Fibroblast of mammary gland (primary cell): Measurements from ENCODE around the gene TOM1L2.
"Not testable (repeated sequence)": the region's sequence is repeated elsewhere in the genome, so short reads cannot be mapped to it uniquely, and the experiment has no call there.

Source experiments
- DNase-seq: peaks from one replicate; pipeline ENCODE4 v3.0.0-alpha.2; 2010; ENCODE audit warnings: low read depth
- H3K4me3 ChIP-seq: 2 replicates; pipeline ENCODE4 v1.5.1; 2011; ENCODE audit warnings: low read depth, mild to moderate bottlenecking, low read length, moderate library complexity; ENCODE audit not compliant: control insufficient read depth
- TF ChIP-seq, protein P1 (sequence below): conservative IDR thresholded peaks from 2 replicates; pipeline ENCODE4 v1.5.1; 2011; ENCODE audit warnings: low read depth, low read length, inconsistent platforms; ENCODE audit not compliant: control insufficient read depth, insufficient read depth

The TOM1L2 gene

GRCh38 chr17:18005496-18005895, 33.3 kb upstream of the TOM1L2 start:
- TF ChIP-seq, protein P1, sequence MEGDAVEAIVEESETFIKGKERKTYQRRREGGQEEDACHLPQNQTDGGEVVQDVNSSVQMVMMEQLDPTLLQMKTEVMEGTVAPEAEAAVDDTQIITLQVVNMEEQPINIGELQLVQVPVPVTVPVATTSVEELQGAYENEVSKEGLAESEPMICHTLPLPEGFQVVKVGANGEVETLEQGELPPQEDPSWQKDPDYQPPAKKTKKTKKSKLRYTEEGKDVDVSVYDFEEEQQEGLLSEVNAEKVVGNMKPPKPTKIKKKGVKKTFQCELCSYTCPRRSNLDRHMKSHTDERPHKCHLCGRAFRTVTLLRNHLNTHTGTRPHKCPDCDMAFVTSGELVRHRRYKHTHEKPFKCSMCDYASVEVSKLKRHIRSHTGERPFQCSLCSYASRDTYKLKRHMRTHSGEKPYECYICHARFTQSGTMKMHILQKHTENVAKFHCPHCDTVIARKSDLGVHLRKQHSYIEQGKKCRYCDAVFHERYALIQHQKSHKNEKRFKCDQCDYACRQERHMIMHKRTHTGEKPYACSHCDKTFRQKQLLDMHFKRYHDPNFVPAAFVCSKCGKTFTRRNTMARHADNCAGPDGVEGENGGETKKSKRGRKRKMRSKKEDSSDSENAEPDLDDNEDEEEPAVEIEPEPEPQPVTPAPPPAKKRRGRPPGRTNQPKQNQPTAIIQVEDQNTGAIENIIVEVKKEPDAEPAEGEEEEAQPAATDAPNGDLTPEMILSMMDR, result no peak
- no peak overlapping the region for H3K4me3 ChIP-seq
- DNase-seq, result no peak

DNA sequence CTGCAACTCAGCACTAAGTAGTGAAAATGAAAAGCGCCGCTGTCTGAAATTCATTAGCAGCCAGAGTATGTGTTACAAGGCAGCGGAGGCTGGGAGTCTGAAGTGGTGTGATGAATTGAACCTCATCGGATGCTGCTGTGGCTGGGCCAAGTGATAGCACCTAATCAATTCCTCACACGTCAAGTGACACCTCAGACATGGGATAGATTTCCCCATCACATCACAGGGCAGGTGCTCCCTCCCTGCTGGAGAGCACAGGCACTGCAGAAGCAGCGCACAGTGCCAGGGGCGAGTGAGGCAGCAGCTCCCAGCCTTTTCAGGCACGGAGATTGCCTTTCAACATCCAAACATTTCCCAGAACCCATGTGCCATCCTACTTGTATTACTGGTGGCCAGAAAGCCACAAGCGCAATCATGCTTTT, 32.7 kb upstream of the TOM1L2 start:
- DNase-seq, result no peak
- no peak overlapping the region for H3K4me3 ChIP-seq
- TF ChIP-seq, protein P1, result peak; percentile 24

DNA sequence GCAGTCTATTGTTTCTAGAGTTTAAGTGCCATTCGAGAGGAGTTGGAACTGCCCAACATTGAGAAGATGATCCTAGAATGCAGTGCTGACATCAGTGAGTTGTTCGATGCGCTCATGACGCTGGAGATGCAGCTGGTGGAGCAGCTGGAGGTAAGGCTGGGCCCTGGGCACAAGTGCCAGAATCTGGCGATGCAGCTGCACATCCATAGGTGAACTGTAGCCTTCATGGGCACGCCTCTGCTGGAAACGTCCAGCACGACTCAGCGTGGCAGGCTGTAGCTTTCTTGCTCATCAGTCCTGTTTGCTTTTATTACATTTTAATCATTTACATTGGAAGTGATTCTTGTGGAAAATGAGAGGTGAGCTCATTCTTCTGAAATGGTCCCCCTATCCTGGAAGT, 32.1 kb upstream of the TOM1L2 start:
- TF ChIP-seq, protein P1, result no peak
- no peak overlapping the region for H3K4me3 ChIP-seq
- peak; percentile 23 for DNase-seq

- no peak overlapping the region for H3K4me3 ChIP-seq
- peak; percentile 61 for DNase-seq
- TF ChIP-seq, protein P1, result no peak
Observed at GRCh38 chr17:18002171-18002570, 30.0 kb upstream of the TOM1L2 start.

DNA sequence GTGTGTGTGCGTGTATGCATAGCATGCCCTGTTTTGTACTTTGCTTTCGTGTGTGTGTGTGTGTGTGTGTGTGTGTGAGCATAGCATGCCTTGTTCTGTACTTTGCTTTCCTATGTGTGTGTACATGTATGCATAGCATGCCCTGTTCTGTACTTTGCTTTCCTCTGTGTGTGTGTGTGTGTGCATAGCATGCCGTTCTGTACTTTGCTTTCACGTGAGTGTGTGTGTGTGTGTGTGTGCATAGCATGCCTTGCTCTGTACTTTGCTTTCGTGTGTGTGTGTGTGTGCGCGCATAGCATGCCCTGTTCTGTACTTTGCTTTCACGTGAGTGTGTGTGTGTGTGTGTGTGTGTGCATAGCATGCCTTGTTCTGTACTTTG, 27.8 kb upstream of the TOM1L2 start:
- DNase-seq, result no peak
- TF ChIP-seq, protein P1, result no peak

GRCh38 chr17:17999364-18000029, 27.3 kb upstream of the TOM1L2 start:
- TF ChIP-seq, protein P1, result no peak
- no peak overlapping the region for H3K4me3 ChIP-seq
- DNase-seq, result peak; percentile 49

More for the DNA sequence above, 27.8 kb upstream of the TOM1L2 start:
- no peak overlapping the region for H3K4me3 ChIP-seq

DNA sequence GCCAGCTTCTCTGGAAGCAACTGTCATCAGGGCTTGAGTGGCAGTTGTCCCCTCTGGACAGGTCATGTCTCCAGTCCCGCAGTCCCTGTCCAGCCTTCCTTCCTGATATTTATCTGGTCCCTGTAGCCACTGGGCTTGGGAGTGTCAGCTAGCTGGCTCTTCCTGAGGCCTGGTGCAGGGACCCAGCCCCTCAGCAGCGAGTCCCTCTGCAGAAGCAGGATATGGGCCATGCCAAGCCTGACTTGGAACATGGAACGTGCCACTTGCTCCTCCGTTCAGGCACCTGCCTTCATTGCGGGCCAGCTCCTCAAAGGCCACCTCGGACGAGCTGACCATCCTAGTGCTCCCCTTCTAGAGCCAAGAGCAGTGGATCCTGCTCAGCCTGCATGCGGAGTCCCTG, 26.7 kb upstream of the TOM1L2 start:
- no peak for DNase-seq
- no peak overlapping the region for H3K4me3 ChIP-seq
- TF ChIP-seq, protein P1, result no peak

GRCh38 chr17:17995887-17996286, 23.7 kb upstream of the TOM1L2 start:
- H3K4me3 ChIP-seq, DNase-seq: not testable (repeated sequence)
